ENCODE results near the gene MLLT3.

The MLLT3 gene

GRCh38 chr9:20379804-20380225 is 242.5 kb downstream of the MLLT3 start:
- no peak overlapping the region for H3K4me3 ChIP-seq (ENCODE audit: low read depth, low read length)
- in situ Hi-C loops (cut with HindIII; ENCODE audit: low sequenced_read_pairs), result no loop called here
- TF ChIP-seq CTCF (IDR thresholded peaks at IDR 0.05; ENCODE audit: low read depth, low read length), result no peak
- DNase-seq (ENCODE audit: low read depth, low spot score), result no peak

- no peak for TF ChIP-seq CTCF (IDR thresholded peaks at IDR 0.05; ENCODE audit: low read depth, low read length)
- DNase-seq (ENCODE audit: low read depth, low spot score), result no peak
- in situ Hi-C loops (cut with HindIII; ENCODE audit: low sequenced_read_pairs), result no loop called here
- no peak overlapping the region for H3K4me3 ChIP-seq (ENCODE audit: low read depth, low read length)
These were observed 243.4 kb downstream of the MLLT3 start for GRCh38 chr9:20378851-20379250.

GRCh38 chr9:20377790-20378189 is 244.5 kb downstream of the MLLT3 start:
- TF ChIP-seq CTCF (IDR thresholded peaks at IDR 0.05; ENCODE audit: low read depth, low read length), result no peak
- no peak overlapping the region for H3K4me3 ChIP-seq (ENCODE audit: low read depth, low read length)
- in situ Hi-C loops (cut with HindIII; ENCODE audit: low sequenced_read_pairs), result no loop called here
- DNase-seq (ENCODE audit: low read depth, low spot score), result no peak

GRCh38 chr9:20376731-20377375 is 245.4 kb downstream of the MLLT3 start:
- TF ChIP-seq CTCF (IDR thresholded peaks at IDR 0.05; ENCODE audit: low read depth, low read length), result no peak
- in situ Hi-C loops (cut with HindIII; ENCODE audit: low sequenced_read_pairs), result no loop called here
- no peak for DNase-seq (ENCODE audit: low read depth, low spot score)
- H3K4me3 ChIP-seq (ENCODE audit: low read depth, low read length), result no peak overlapping the region

- no peak for DNase-seq (ENCODE audit: low read depth, low spot score)
- H3K4me3 ChIP-seq (ENCODE audit: low read depth, low read length), result no peak overlapping the region
- in situ Hi-C loops (cut with HindIII; ENCODE audit: low sequenced_read_pairs), result no loop called here
- TF ChIP-seq CTCF (IDR thresholded peaks at IDR 0.05; ENCODE audit: low read depth, low read length), result no peak
These were observed 246.3 kb downstream of the MLLT3 start for GRCh38 chr9:20376042-20376441.

- in situ Hi-C loops (cut with HindIII; ENCODE audit: low sequenced_read_pairs), result no loop called here
- DNase-seq (ENCODE audit: low read depth, low spot score), result no peak
- TF ChIP-seq CTCF (IDR thresholded peaks at IDR 0.05; ENCODE audit: low read depth, low read length), result no peak
- H3K4me3 ChIP-seq (ENCODE audit: low read depth, low read length), result no peak overlapping the region
These were observed 249.0 kb downstream of the MLLT3 start for GRCh38 chr9:20373263-20373662.
